IMR-90 (cell line): Measurements from ENCODE around the gene CFAP299.

Experiments
- BHLHE40 ChIP-seq: fragments of 150-350 bp; IDR thresholded peaks from 2 replicates; pipeline ENCODE4 v1.6.1; 2016; ENCODE audit warnings: mild to moderate bottlenecking, low read depth, low read length
- CEBPB ChIP-seq: IDR thresholded peaks from 2 replicates; pipeline ENCODE4 v1.6.1; 2012; ENCODE audit warnings: low read depth, low read length, improper control_type of control experiment
- CTCF ChIP-seq: conservative IDR thresholded peaks from 2 replicates; pipeline ENCODE4 v1.5.1; 2012; ENCODE audit warnings: mild to moderate bottlenecking, low read depth, low read length, improper control_type of control experiment
- ELK1 ChIP-seq: fragments of 150-350 bp; IDR thresholded peaks from 2 replicates; pipeline ENCODE4 v1.6.1; 2016; ENCODE audit warnings: low read depth, mild to moderate bottlenecking, low read length, moderate library complexity, borderline replicate concordance
- FOS ChIP-seq: fragments of 150-350 bp; IDR thresholded peaks from 2 replicates; pipeline ENCODE4 v1.6.1; 2016; ENCODE audit warnings: low read depth, low read length
- MAFK ChIP-seq: IDR thresholded peaks from 2 replicates; pipeline ENCODE4 v1.6.1; 2012; ENCODE audit warnings: low read depth, low read length, improper control_type of control experiment
- MXI1 ChIP-seq: IDR thresholded peaks from 2 replicates; pipeline ENCODE4 v1.6.1; 2012; ENCODE audit warnings: low read depth, mild to moderate bottlenecking, low read length, moderate library complexity, borderline replicate concordance
- NFE2L2 ChIP-seq: fragments of 150-350 bp; IDR thresholded peaks from 2 replicates; pipeline ENCODE4 v1.6.1; 2016; ENCODE audit warnings: low read depth, mild to moderate bottlenecking, low read length
- POLR2A ChIP-seq: IDR thresholded peaks from 2 replicates; pipeline ENCODE4 v1.6.1; 2012; ENCODE audit warnings: mild to moderate bottlenecking, low read depth, low read length
- RAD21 ChIP-seq: IDR thresholded peaks from 2 replicates; pipeline ENCODE4 v1.6.1; 2012; ENCODE audit warnings: low read length, improper control_type of control experiment
- RCOR1 ChIP-seq: IDR thresholded peaks from 2 replicates; pipeline ENCODE4 v1.6.1; 2012; ENCODE audit warnings: mild to moderate bottlenecking, low read length, improper control_type of control experiment; ENCODE audit not compliant: insufficient replicate concordance
- RFX5 ChIP-seq: IDR thresholded peaks from 2 replicates; pipeline ENCODE4 v1.8.0; 2012; ENCODE audit warnings: low read depth, mild to moderate bottlenecking, low read length, moderate library complexity

DNA sequence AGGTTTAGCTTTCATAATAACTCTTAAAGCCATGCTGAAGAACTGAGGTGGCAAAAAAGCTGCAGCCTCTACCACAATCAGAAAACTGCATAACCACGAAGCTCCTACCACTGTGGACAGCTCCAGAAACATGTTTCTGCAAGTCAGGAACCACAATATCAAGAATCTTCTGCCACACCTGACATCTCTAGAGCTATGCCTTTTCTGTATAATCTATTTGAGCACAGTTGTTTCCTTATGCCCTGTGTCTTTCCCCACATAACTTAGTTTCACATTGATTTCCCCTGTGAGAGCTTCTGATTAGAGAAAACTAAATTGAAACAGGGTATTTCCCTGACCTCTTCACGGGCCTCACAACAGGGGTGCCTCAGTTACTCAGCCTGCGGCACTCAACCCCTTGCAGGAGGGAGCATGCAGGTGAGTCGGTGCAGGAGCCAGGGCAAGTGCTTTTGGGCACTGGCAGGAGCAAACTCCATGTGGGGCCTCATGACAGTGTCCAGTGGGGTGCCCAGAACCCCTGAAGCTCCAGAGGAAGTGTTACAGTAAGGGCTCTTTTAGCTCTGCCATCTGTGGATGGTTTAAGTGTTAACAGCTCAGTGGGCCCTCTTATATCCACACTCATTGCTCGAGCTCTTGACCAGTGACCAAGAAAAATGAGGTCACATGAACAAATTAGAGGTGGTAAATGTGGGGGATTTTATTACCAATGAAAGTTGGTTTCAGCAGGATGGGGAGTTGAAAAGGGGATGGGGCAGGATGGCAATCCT lies 562.2 kb downstream of the CFAP299 start:
- TF ChIP-seq CTCF (no peak), POLR2A (no peak), MAFK (no peak), BHLHE40 (no peak), RAD21 (no peak), CEBPB (no peak), MXI1 (no peak), NFE2L2 (no peak), RFX5 (no peak), FOS (no peak), RCOR1 (no peak), ELK1 (no peak)
